ENCODE measurements around the gene KIF18B.

KIF18B gene

DNA sequence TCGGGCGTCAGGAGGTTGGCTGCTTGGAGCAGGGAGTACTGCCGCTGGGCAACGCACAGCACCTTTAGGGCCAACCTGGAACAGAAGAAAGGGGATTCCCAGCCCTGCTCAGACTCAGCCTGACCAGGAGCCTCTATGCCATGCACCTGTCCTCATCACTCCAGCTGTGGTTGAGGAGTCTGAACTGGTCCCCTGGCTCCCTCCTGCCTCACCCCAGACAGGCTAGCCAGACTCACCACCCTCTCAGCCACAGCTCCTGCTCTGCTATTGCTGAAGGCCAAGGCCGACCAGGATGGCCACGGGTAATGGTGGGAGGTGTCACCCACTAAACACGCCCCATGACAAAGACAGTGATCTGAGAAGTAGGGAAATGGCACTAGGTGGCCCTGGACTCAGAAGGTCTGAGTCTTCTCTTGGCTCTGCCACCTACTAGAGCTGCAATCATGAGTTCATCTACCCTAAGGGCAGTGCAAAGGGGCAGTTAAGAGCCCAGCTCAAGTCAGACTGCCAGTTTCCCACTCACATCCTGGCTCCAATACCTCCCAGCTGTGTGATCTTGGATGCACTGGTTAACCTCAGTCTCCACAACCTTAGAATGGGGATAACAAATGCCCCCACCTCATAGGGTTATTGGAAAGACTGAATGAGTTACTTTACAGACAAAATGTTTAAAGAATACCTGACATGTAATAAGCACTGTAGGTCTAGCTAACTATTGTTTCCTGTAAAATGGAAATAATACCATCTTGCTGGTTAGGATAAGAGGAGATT, 18.4 kb downstream of the KIF18B start:
- H3K9ac ChIP-seq (ENCODE audit: insufficient read length, low read depth), result no peak overlapping the region
- no peak overlapping the region for H3K4me3 ChIP-seq (ENCODE audit: insufficient read length, low read depth)
- DNase-seq (ENCODE audit: low read depth, low spot score), result no peak
- TF ChIP-seq SUZ12 (IDR thresholded peaks at IDR 0.05; ENCODE audit: extremely low read depth, insufficient read depth, insufficient read length), result no peak
- TF ChIP-seq YY1 (IDR thresholded peaks at IDR 0.05; ENCODE audit: insufficient read depth, insufficient read length), result no peak
- no peak for TF ChIP-seq ZNF274 (IDR thresholded peaks at IDR 0.05; ENCODE audit: low read depth, low read length)
- H3K36me3 ChIP-seq (ENCODE audit: insufficient read depth, insufficient read length, low read length), result peaks cover 84% of the 10 kb centered on the region
- H3K9me3 ChIP-seq (ENCODE audit: insufficient read depth, low read length), result no peaks in the 10 kb centered on the region
- no peaks in the 10 kb centered on the region for H3K4me1 ChIP-seq (ENCODE audit: insufficient read depth, insufficient read length)
- H3K27me3 ChIP-seq (ENCODE audit: insufficient read depth, insufficient read length), result no peaks in the 10 kb centered on the region

DNA sequence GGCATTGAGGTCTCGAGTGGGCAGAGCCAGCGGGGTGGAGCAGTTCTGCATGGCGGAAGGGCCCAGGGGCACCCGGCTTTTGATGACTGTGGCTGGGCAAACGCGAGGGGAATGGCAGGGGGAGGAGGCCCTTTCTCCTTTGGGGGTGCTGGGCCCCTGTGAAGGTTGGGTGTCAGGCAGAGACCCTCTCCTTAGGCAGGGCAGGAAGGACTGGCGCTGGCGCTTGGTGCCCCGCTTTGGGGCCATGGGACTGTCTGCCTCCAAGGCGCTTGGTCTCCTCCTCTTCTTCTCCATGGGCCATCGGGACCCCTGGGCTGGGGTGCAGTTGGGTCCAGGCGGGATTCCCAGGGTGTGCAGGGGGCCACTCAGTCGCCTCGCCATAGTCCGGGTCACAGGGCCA, 19.4 kb downstream of the KIF18B start:
- no peak for DNase-seq (ENCODE audit: low read depth, low spot score)
- H3K27me3 ChIP-seq (ENCODE audit: insufficient read depth, insufficient read length), result no peaks in the 10 kb centered on the region
- no peaks in the 10 kb centered on the region for H3K9me3 ChIP-seq (ENCODE audit: insufficient read depth, low read length)
- H3K4me1 ChIP-seq (ENCODE audit: insufficient read depth, insufficient read length), result no peaks in the 10 kb centered on the region
- TF ChIP-seq YY1 (IDR thresholded peaks at IDR 0.05; ENCODE audit: insufficient read depth, insufficient read length) (no peak), SUZ12 (IDR thresholded peaks at IDR 0.05; ENCODE audit: extremely low read depth, insufficient read depth, insufficient read length) (no peak), ZNF274 (IDR thresholded peaks at IDR 0.05; ENCODE audit: low read depth, low read length) (no peak)
- H3K36me3 ChIP-seq (ENCODE audit: insufficient read depth, insufficient read length, low read length), result peaks cover 76% of the 10 kb centered on the region
- no peak overlapping the region for H3K4me3 ChIP-seq (ENCODE audit: insufficient read length, low read depth)
- no peak overlapping the region for H3K9ac ChIP-seq (ENCODE audit: insufficient read length, low read depth)

DNA sequence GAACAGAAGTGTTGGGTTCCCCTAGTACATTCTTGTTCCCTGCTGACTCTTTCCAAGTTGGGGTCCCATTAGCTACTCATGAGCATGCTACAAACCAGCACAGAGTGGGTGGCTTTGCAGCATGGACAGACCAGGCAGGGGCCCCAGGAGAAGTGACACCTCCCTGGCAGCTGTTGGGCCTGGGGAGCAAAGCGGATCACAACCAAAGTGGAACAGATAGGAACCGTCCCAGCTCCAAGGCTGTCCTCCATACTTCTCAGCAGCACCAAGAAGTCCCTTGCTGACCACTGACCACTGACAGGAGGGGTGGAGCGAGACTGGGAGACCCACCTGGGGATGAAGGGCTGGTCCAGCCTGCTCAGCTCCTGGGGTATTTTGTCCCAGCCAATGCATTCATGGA, 19.9 kb downstream of the KIF18B start:
- DNase-seq (ENCODE audit: low read depth, low spot score), result no peak
- Histone ChIP-seq H3K9ac (ENCODE audit: insufficient read length, low read depth) (no peak overlapping the region), H3K4me3 (ENCODE audit: insufficient read length, low read depth) (no peak overlapping the region), H3K4me1 (ENCODE audit: insufficient read depth, insufficient read length) (no peaks in the 10 kb centered on the region), H3K27me3 (ENCODE audit: insufficient read depth, insufficient read length) (no peaks in the 10 kb centered on the region), H3K36me3 (ENCODE audit: insufficient read depth, insufficient read length, low read length) (peaks cover 72% of the 10 kb centered on the region), H3K9me3 (ENCODE audit: insufficient read depth, low read length) (no peaks in the 10 kb centered on the region)
- TF ChIP-seq SUZ12 (IDR thresholded peaks at IDR 0.05; ENCODE audit: extremely low read depth, insufficient read depth, insufficient read length) (no peak), YY1 (IDR thresholded peaks at IDR 0.05; ENCODE audit: insufficient read depth, insufficient read length) (no peak), ZNF274 (IDR thresholded peaks at IDR 0.05; ENCODE audit: low read depth, low read length) (no peak)

GRCh38 chr17:44926821-44927525, 20.6 kb downstream of the KIF18B start:
- TF ChIP-seq ZNF274 (IDR thresholded peaks at IDR 0.05; ENCODE audit: low read depth, low read length), result no peak
- TF ChIP-seq YY1 (IDR thresholded peaks at IDR 0.05; ENCODE audit: insufficient read depth, insufficient read length), result no peak
- TF ChIP-seq SUZ12 (IDR thresholded peaks at IDR 0.05; ENCODE audit: extremely low read depth, insufficient read depth, insufficient read length), result no peak
- peaks cover 3% of the 10 kb centered on the region for H3K4me1 ChIP-seq (ENCODE audit: insufficient read depth, insufficient read length)
- H3K4me3 ChIP-seq (ENCODE audit: insufficient read length, low read depth), result no peak overlapping the region
- no peak overlapping the region for H3K9ac ChIP-seq (ENCODE audit: insufficient read length, low read depth)
- H3K27me3 ChIP-seq (ENCODE audit: insufficient read depth, insufficient read length), result no peaks in the 10 kb centered on the region
- H3K36me3 ChIP-seq (ENCODE audit: insufficient read depth, insufficient read length, low read length), result peaks cover 64% of the 10 kb centered on the region
- H3K9me3 ChIP-seq (ENCODE audit: insufficient read depth, low read length), result no peaks in the 10 kb centered on the region
- DNase-seq (ENCODE audit: low read depth, low spot score), result no peak

DNA sequence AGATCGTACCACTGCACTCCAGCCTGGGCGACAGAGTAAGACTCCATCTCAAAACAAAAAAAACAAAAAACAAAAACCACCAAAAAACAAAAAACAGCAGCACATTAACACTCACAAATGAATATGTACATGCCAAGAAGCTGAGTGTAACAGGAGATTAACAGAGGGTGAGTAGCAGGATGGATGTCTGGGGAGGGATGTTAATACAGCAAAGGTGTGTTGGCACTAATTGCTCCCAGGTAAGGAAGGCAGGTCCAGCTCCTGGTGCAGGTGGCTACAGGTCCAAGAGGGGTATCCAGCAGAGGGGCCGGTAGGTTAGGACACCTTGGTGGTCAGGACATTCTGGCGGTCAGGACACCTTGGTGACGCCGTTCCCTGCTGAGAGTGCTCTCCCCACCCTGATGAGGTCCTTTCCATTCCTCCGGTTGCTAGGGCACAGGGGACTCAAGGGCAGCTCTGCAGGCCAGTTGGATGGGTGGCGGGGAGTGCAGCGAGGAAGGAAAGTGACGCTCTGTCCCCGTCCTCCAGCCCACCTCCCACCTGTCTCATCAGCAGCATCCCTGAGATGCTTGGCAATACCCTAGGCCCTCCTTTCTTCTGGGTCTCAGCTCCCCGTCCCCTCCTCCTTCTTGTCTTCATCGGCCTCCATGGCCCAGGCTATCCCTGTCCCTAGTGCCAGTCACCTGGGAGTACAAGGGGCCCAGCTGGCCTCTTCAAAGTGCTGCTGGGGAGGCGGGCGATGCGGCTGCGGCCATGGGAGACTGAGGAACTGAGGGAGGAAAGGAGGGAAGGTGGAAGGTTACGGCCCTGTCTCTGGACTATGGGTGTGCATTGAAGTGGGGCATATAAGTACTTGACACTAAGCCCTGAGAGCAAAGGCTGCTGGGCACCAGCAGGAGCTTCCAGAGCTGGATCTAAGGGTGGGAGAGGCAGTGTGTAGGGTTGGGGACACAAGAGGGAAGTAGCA, 21.6 kb downstream of the KIF18B start:
- TF ChIP-seq ZNF274 (IDR thresholded peaks at IDR 0.05; ENCODE audit: low read depth, low read length), result no peak
- TF ChIP-seq SUZ12 (IDR thresholded peaks at IDR 0.05; ENCODE audit: extremely low read depth, insufficient read depth, insufficient read length), result no peak
- no peak for TF ChIP-seq YY1 (IDR thresholded peaks at IDR 0.05; ENCODE audit: insufficient read depth, insufficient read length)
- peaks cover 55% of the 10 kb centered on the region for H3K36me3 ChIP-seq (ENCODE audit: insufficient read depth, insufficient read length, low read length)
- DNase-seq (ENCODE audit: low read depth, low spot score), result no peak
- H3K9ac ChIP-seq (ENCODE audit: insufficient read length, low read depth), result no peak overlapping the region
- no peak overlapping the region for H3K4me3 ChIP-seq (ENCODE audit: insufficient read length, low read depth)
- no peaks in the 10 kb centered on the region for H3K9me3 ChIP-seq (ENCODE audit: insufficient read depth, low read length)
- H3K27me3 ChIP-seq (ENCODE audit: insufficient read depth, insufficient read length), result no peaks in the 10 kb centered on the region
- peaks cover 4% of the 10 kb centered on the region for H3K4me1 ChIP-seq (ENCODE audit: insufficient read depth, insufficient read length)

- peaks cover 36% of the 10 kb centered on the region for H3K36me3 ChIP-seq (ENCODE audit: insufficient read depth, insufficient read length, low read length)
- H3K9ac ChIP-seq (ENCODE audit: insufficient read length, low read depth), result no peak overlapping the region
- H3K9me3 ChIP-seq (ENCODE audit: insufficient read depth, low read length), result no peaks in the 10 kb centered on the region
- no peak overlapping the region for H3K4me3 ChIP-seq (ENCODE audit: insufficient read length, low read depth)
- peaks cover 7% of the 10 kb centered on the region for H3K4me1 ChIP-seq (ENCODE audit: insufficient read depth, insufficient read length)
- no peaks in the 10 kb centered on the region for H3K27me3 ChIP-seq (ENCODE audit: insufficient read depth, insufficient read length)
- no peak for TF ChIP-seq ZNF274 (IDR thresholded peaks at IDR 0.05; ENCODE audit: low read depth, low read length)
- no peak for TF ChIP-seq YY1 (IDR thresholded peaks at IDR 0.05; ENCODE audit: insufficient read depth, insufficient read length)
- no peak for TF ChIP-seq SUZ12 (IDR thresholded peaks at IDR 0.05; ENCODE audit: extremely low read depth, insufficient read depth, insufficient read length)
- no peak for DNase-seq (ENCODE audit: low read depth, low spot score)
Measured at GRCh38 chr17:44924107-44924544, 23.4 kb downstream of the KIF18B start.

Measured in NT2/D1 (cell line).